GM21576 (cell line): ENCODE results near the gene SOX6.

ENCODE experiments used
- ATAC-seq: cut with Tn5 transposase; IDR thresholded peaks from one replicate; pipeline ENCODE4 v1.9.1; 2021; ENCODE audit warnings: mild to moderate bottlenecking, moderate library complexity; ENCODE audit not compliant: unreplicated experiment

SOX6 gene

DNA sequence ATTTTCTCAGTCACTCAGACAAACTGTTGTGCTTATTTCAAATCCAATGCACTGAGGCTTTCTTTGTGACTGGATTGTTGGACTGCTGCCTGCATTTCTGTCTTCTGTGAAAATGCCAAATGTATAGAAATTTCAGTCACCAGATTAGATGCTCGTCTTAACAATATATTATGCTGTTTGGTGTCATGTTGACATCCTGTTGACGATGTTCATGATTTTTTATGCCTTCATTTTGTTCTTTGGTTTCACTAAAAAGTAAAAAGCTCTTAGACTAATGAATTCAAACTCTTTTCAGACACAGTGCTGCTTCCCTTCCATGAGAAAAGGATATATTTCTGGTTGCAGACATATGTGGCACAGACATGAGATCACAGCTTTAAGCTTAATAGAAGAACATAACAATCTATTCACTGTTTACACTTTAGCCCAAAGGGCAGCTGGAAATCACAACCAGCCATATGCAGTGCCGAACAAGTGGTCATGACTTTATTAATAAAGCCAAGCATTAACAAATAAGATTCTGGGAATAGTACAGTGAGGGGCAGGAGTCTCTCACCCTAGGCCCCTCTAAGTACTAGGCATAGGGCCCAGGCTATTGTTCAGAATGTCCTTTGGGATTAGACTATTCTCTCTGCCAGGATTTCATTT, 9.4 kb upstream of the SOX6 start:
- ATAC-seq = no peak

DNA sequence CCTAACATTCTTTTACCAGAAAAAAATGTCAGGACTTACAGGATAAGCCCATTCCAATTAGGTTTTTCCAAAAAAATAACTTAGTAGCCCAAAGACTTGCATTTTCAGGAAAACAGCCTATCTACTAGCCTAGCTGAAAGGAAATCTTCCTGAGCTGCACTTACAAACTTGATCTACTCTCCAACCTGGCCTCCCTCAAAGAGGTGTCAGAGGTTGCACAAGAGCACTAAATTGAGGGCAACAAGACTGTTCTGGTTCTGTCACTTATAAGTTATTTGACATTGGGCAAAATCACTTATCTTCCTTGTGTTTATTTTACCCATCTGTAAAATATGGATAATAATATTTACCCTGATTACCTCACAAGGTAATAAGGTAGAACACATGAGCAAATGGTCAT, 7.9 kb upstream of the SOX6 start:
- ATAC-seq = no peak

GRCh38 chr11:16363706-16364105, 7.4 kb upstream of the SOX6 start:
- no peak for ATAC-seq

DNA sequence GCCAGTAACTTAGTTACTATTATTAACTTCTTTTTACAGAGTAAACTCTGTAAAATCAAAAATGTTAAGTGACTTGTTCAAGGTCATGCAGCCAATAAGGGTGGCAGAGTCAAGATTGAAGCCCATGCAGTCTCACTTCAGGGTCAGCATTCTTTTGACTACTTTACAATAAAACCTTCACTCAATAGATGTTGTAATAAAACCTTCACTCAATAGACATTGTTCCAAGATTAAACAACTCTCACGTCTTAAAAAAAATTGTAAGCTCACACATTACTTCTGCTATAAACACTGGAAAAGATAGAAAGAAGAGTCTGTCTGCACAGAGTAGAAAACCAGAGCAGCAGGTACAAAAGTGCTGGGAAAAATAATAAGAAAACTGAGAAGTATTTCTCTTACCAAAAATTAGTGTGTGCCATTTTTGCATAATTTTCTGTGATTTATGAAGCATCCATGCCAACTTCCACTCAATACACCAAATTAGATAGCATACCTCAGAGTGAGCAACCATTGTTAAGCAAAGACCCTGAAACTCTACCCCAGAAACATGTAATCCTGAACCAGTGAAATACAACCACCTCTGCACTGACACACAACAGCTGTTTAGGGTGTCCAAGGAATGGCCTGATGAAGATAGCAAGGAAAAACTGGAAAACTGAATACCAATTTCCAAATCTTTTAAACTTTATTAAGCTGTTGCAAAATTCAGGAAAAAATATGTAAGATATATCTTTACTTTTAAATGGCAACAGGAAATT, 4.9 kb upstream of the SOX6 start:
- ATAC-seq = no peak

GRCh38 chr11:16359369-16359768, 3.0 kb upstream of the SOX6 start:
- no peak for ATAC-seq

GRCh38 chr11:16358726-16359125, 2.4 kb upstream of the SOX6 start:
- ATAC-seq = no peak

- ATAC-seq = no peak
These were observed 1.4 kb upstream of the SOX6 start for GRCh38 chr11:16357775-16358174.

- no peak for ATAC-seq
These were observed 531 bp upstream of the SOX6 start for GRCh38 chr11:16356761-16357393.

DNA sequence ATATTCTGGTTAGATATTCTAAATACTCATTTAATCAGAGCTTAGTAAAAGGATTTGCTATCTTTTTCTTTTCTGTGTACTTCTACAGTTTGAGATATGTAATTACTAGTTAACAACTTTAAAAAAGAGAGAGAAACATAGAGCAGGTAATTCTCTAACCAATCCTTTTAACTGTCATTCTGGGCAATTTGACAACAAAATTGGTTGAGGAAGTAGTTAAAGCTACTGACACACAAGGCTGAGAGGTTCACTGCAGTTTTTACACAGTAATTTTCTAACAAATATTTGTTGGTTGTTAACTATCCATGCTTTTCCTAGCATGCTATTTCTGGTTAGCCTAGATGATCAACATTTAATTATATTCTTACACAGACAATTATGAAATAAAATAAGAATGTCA, 3.6 kb downstream of the SOX6 start:
- no peak for ATAC-seq

GRCh38 chr11:16350125-16350524, 6.2 kb downstream of the SOX6 start:
- no peak for ATAC-seq

- no peak for ATAC-seq
These were observed 8.2 kb downstream of the SOX6 start for GRCh38 chr11:16347928-16348685.

- ATAC-seq = no peak
These were observed 9.4 kb downstream of the SOX6 start for GRCh38 chr11:16346975-16347374.

DNA sequence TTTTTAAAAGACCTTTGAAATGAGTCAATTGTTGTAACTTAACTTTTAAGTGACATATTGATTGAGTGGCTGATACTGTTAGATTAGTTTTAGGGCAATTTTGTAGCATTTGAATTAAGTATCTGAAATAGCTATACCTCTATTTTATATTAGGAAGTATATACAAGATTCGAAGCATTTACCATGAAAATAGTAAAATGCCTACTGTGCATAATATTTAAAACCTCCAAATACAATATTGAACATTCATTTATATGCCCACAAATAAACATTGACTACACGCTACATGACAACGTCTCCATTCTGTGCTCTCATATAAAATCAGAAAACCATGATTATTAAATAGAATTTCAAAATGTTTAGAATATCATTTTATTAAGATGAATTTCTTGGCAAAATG, 14.5 kb downstream of the SOX6 start:
- no peak for ATAC-seq

DNA sequence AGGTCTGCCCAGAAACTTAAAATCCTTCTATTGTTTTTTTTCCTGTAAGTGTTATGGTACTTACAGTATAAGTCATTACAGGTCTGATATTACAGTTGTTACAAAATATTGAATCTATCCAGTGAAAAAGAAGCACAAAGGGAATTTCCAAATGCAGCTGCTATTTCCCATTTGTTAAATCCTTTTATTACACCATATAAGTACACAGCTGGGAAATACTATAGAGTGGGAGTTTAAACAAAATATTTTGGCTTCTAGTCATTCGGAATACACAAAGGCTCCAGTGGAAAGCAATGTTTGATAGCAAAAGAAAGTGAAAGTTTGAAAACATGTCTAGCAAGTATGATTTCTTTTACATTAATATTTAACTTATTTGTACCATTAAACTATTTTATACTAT, 18.0 kb downstream of the SOX6 start:
- no peak for ATAC-seq

- no peak for ATAC-seq
These were observed 18.7 kb downstream of the SOX6 start for GRCh38 chr11:16337421-16338213.

GRCh38 chr11:16336721-16337120, 19.6 kb downstream of the SOX6 start:
- ATAC-seq = no peak

DNA sequence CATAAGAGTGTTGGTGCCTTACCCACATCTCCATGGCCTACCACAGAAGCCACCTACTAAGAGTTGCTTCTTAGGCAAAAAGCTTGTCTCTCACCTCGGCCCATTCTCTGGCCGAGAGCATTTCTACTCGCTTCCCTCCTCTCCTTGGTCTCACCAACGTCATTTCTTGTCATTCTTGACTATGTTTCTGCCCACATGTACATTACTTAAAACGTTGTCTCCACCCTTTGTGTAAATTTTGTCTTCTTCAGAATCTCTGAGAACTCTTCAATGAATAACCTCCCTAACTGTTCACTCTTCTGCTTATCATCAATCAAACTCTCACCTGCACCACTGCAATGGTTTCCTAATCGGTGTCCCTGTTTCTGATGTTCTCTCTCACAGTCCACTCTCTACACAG, 20.1 kb downstream of the SOX6 start:
- ATAC-seq = no peak

- no peak for ATAC-seq
These were observed 20.9 kb downstream of the SOX6 start for GRCh38 chr11:16335236-16335962.

- no peak for ATAC-seq
These were observed 29.6 kb downstream of the SOX6 start for GRCh38 chr11:16326679-16327297.

DNA sequence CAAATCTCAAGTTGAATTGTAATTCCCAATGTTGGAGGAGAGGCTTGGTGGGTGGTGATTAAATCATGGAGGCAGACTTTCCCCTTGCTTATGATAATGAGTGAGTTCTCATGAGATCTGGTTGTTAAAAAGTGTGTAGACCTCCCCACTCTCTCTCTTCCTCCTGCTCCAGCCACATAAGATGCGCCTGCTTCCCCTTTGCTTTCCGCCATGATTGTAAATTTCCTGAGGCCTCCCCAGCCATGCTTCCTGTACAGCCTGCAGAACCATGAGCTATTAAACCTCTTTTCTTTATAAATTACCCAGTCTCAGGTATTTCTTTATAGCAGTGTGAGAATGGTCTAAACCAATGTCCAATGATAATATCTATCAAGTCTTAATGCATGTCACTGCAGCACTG, 34.2 kb downstream of the SOX6 start:
- ATAC-seq = no peak
